ENCODE results near the gene COBLL1. TPM values are rescaled to one million over a fixed set of nuclear protein-coding genes. Genes with fewer than 3 reads are reported as not detected.
A peak's percentile ranks its signal among the peaks of the same experiment; 100 is the strongest.

COBLL1 gene
- total RNA-seq, 1 donor from 2014 or later, result 119 TPM

GRCh38 chr2:164831887-164832286 is 9.7 kb downstream of the COBLL1 start:
- intact Hi-C loops (cut with DNase I), result no loop called here
- ATAC-seq (no peak), DNase-seq (ENCODE audit: low spot score) (no peak)

GRCh38 chr2:164831180-164831579 is 10.4 kb downstream of the COBLL1 start:
- intact Hi-C loops (cut with DNase I), result no loop called here
- no peak for DNase-seq (ENCODE audit: low spot score)
- ATAC-seq, result no peak

- ATAC-seq (peak; percentile 90), DNase-seq (ENCODE audit: low spot score) (no peak)
- intact Hi-C loops (cut with DNase I), result no loop called here
Measured at GRCh38 chr2:164826293-164827243, 15.1 kb downstream of the COBLL1 start.

GRCh38 chr2:164824872-164825271 is 16.8 kb downstream of the COBLL1 start:
- DNase-seq (ENCODE audit: low spot score) (no peak), ATAC-seq (no peak)
- intact Hi-C loops (cut with DNase I), result no loop called here

- ATAC-seq, result no peak
- intact Hi-C loops (cut with DNase I), result no loop called here
- DNase-seq (ENCODE audit: low spot score), result no peak
Measured at GRCh38 chr2:164823126-164823525, 18.5 kb downstream of the COBLL1 start.

- DNase-seq (ENCODE audit: low spot score) (no peak), ATAC-seq (no peak)
- intact Hi-C loops (cut with DNase I), result no loop called here
Measured at GRCh38 chr2:164821338-164821737, 20.3 kb downstream of the COBLL1 start.

- no peak for ATAC-seq
- intact Hi-C loops (cut with DNase I), result no loop called here
- DNase-seq (ENCODE audit: low spot score), result no peak
Measured at GRCh38 chr2:164818149-164819136, 23.2 kb downstream of the COBLL1 start.

- intact Hi-C loops (cut with DNase I), result no loop called here
- DNase-seq (ENCODE audit: low spot score) (no peak), ATAC-seq (no peak)
Measured at GRCh38 chr2:164816900-164817299, 24.7 kb downstream of the COBLL1 start.

- intact Hi-C loops (cut with DNase I), result no loop called here
- DNase-seq (ENCODE audit: low spot score) (no peak), ATAC-seq (peak; percentile 29)
Measured at GRCh38 chr2:164816046-164816445, 25.6 kb downstream of the COBLL1 start.

GRCh38 chr2:164815071-164815793 is 26.4 kb downstream of the COBLL1 start:
- intact Hi-C loops (cut with DNase I), result no loop called here
- ATAC-seq, result no peak
- no peak for DNase-seq (ENCODE audit: low spot score)

GRCh38 chr2:164813535-164813934 is 28.1 kb downstream of the COBLL1 start:
- intact Hi-C loops (cut with DNase I), result no loop called here
- ATAC-seq (no peak), DNase-seq (ENCODE audit: low spot score) (no peak)

- ATAC-seq (no peak), DNase-seq (ENCODE audit: low spot score) (no peak)
- intact Hi-C loops (cut with DNase I), result no loop called here
Measured at GRCh38 chr2:164812378-164812777, 29.2 kb downstream of the COBLL1 start.

- ATAC-seq (no peak), DNase-seq (ENCODE audit: low spot score) (no peak)
- intact Hi-C loops (cut with DNase I), result no loop called here
Measured at GRCh38 chr2:164811819-164812218, 29.8 kb downstream of the COBLL1 start.

GRCh38 chr2:164810843-164811242 is 30.8 kb downstream of the COBLL1 start:
- intact Hi-C loops (cut with DNase I), result no loop called here
- ATAC-seq (peak; percentile 49), DNase-seq (ENCODE audit: low spot score) (no peak)

GRCh38 chr2:164808776-164809175 is 32.8 kb downstream of the COBLL1 start:
- intact Hi-C loops (cut with DNase I), result no loop called here
- DNase-seq (ENCODE audit: low spot score) (no peak), ATAC-seq (peak; percentile 34)

- no peak for DNase-seq (ENCODE audit: low spot score)
- no peak for ATAC-seq
- intact Hi-C loops (cut with DNase I), result no loop called here
Measured at GRCh38 chr2:164803776-164804466, 37.7 kb downstream of the COBLL1 start.

GRCh38 chr2:164802095-164802707 is 39.4 kb downstream of the COBLL1 start:
- DNase-seq (ENCODE audit: low spot score) (no peak), ATAC-seq (peak; percentile 27)
- intact Hi-C loops (cut with DNase I), result no loop called here

GRCh38 chr2:164800572-164800971 is 41.1 kb downstream of the COBLL1 start:
- intact Hi-C loops (cut with DNase I), result no loop called here
- ATAC-seq, result no peak
- no peak for DNase-seq (ENCODE audit: low spot score)
